Activated CD4-positive, alpha-beta T cell treated with anti-CD3 and anti-CD28 coated beads for 1 hour (primary cell): ENCODE data around the gene RSAD1.
"Not testable (repeated sequence)": the region's sequence is repeated elsewhere in the genome, so short reads cannot be mapped to it uniquely, and the experiment has no call there.

Source experiments
- DNase-seq: peaks from one replicate; pipeline ENCODE4 v3.0.0-alpha.2; 2020

Gene RSAD1

GRCh38 chr17:50458701-50459676 lies 19.7 kb upstream of the RSAD1 start:
- no peak for DNase-seq

- DNase-seq: no peak
Measured at GRCh38 chr17:50459756-50460155, 18.9 kb upstream of the RSAD1 start.

GRCh38 chr17:50460831-50461526 lies 17.7 kb upstream of the RSAD1 start:
- no peak for DNase-seq

GRCh38 chr17:50461550-50462132 lies 17.0 kb upstream of the RSAD1 start:
- DNase-seq: no peak

- no peak for DNase-seq
Measured at GRCh38 chr17:50462446-50462845, 16.2 kb upstream of the RSAD1 start.

GRCh38 chr17:50464121-50464520 lies 14.5 kb upstream of the RSAD1 start:
- DNase-seq: no peak

- DNase-seq: no peak
Measured at GRCh38 chr17:50464736-50465135, 13.9 kb upstream of the RSAD1 start.

GRCh38 chr17:50465171-50465570 lies 13.5 kb upstream of the RSAD1 start:
- no peak for DNase-seq

- DNase-seq: no peak
Measured at GRCh38 chr17:50465635-50466034, 13.0 kb upstream of the RSAD1 start.

- no peak for DNase-seq
Measured at GRCh38 chr17:50466371-50467113, 12.1 kb upstream of the RSAD1 start.

GRCh38 chr17:50467114-50467854 lies 11.4 kb upstream of the RSAD1 start:
- no peak for DNase-seq

- no peak for DNase-seq
Measured at GRCh38 chr17:50467855-50468303, 10.8 kb upstream of the RSAD1 start.

GRCh38 chr17:50468304-50469207 lies 10.1 kb upstream of the RSAD1 start, which contains the start of gene CHAD:
CHAD (minus strand) TSS chr17:50468880; CDS start chr17:50468813, 67 bp downstream.
- DNase-seq: no peak

- DNase-seq: no peak
Measured at GRCh38 chr17:50469208-50469605, 9.5 kb upstream of the RSAD1 start.

- no peak for DNase-seq
Measured at GRCh38 chr17:50469671-50470305, 8.9 kb upstream of the RSAD1 start.

GRCh38 chr17:50470426-50470825 lies 8.2 kb upstream of the RSAD1 start:
- DNase-seq: no peak

- DNase-seq: no peak
Measured at GRCh38 chr17:50471009-50471905, 7.4 kb upstream of the RSAD1 start.

GRCh38 chr17:50472286-50472685 lies 6.4 kb upstream of the RSAD1 start:
- DNase-seq: no peak

- DNase-seq: not testable (repeated sequence)
Measured at GRCh38 chr17:50472761-50473161, 5.9 kb upstream of the RSAD1 start.
